NCI-H187 (cell line): ENCODE results near the gene SFTPA2.
A peak's percentile ranks its signal among the peaks of the same experiment; 100 is the strongest.
"Not testable (repeated sequence)": the region's sequence is repeated elsewhere in the genome, so short reads cannot be mapped to it uniquely, and the experiment has no call there.

Experiments used
- DNase-seq, 2 experiments: peaks; one replicate each; lab custom pipeline; 2025; lab: John Stamatoyannopoulos, UW

Gene SFTPA2

GRCh38 chr10:79560160-79560709 lies at the start of gene SFTPA2:
TSS of gene SFTPA2 (minus strand) at chr10:79560407. CDS start at chr10:79559483, 924 bp downstream.
- DNase-seq, result no peak

- no peak for DNase-seq
These were observed 48.5 kb upstream of the SFTPA2 start for GRCh38 chr10:79608505-79609375.

- DNase-seq, result no peak
These were observed 45.1 kb upstream of the SFTPA2 start for GRCh38 chr10:79605308-79605707.

GRCh38 chr10:79604294-79604693 lies 44.1 kb upstream of the SFTPA2 start:
- DNase-seq, result no peak

- DNase-seq, result no peak
These were observed 42.7 kb upstream of the SFTPA2 start for GRCh38 chr10:79602953-79603352.

- no peak for DNase-seq
These were observed 41.7 kb upstream of the SFTPA2 start for GRCh38 chr10:79601939-79602338.

- DNase-seq, result not testable (repeated sequence)
These were observed 39.4 kb upstream of the SFTPA2 start for GRCh38 chr10:79599644-79600043.

GRCh38 chr10:79595510-79595909 lies 35.3 kb upstream of the SFTPA2 start:
- DNase-seq, result no peak

- DNase-seq, result not testable (repeated sequence)
These were observed 34.4 kb upstream of the SFTPA2 start for GRCh38 chr10:79594565-79594964.

GRCh38 chr10:79593377-79593776 lies 33.2 kb upstream of the SFTPA2 start:
- no peak for DNase-seq

GRCh38 chr10:79588800-79589199 lies 28.6 kb upstream of the SFTPA2 start:
- DNase-seq, result no peak

GRCh38 chr10:79586933-79587332 lies 26.7 kb upstream of the SFTPA2 start:
- DNase-seq, result no peak

GRCh38 chr10:79585870-79586527 lies 25.8 kb upstream of the SFTPA2 start:
- no peak for DNase-seq

- no peak for DNase-seq
These were observed 23.3 kb upstream of the SFTPA2 start for GRCh38 chr10:79583488-79584024.

- DNase-seq, result not testable (repeated sequence)
These were observed 22.7 kb upstream of the SFTPA2 start for GRCh38 chr10:79582954-79583353.

- DNase-seq, result no peak
These were observed 21.9 kb upstream of the SFTPA2 start for GRCh38 chr10:79582096-79582495.

GRCh38 chr10:79581044-79581443 lies 20.8 kb upstream of the SFTPA2 start:
- DNase-seq, result no peak

GRCh38 chr10:79579361-79579760 lies 19.2 kb upstream of the SFTPA2 start:
- no peak for DNase-seq

GRCh38 chr10:79570624-79571023 lies 10.4 kb upstream of the SFTPA2 start:
- DNase-seq, result not testable (repeated sequence)

- no peak for DNase-seq
These were observed 3.2 kb upstream of the SFTPA2 start for GRCh38 chr10:79563426-79563825.

- peak in 1 of 2 experiments; percentile 6 for DNase-seq
These were observed 2.0 kb upstream of the SFTPA2 start for GRCh38 chr10:79562135-79562756.

- DNase-seq, result no peak
These were observed 1.1 kb upstream of the SFTPA2 start for GRCh38 chr10:79561257-79561656.
